Measurements from ENCODE around the gene ZNF407.

The ZNF407 gene

GRCh38 chr18:74972354-74972753 lies 374.7 kb downstream of the ZNF407 start:
- in situ Hi-C loops (cut with HindIII; ENCODE audit: low sequenced_read_pairs): no loop called here
- no peak for DNase-seq (ENCODE audit: low read depth)
- no peak overlapping the region for H3K4me3 ChIP-seq (ENCODE audit: low read depth, low read length)
- TF ChIP-seq CTCF (IDR thresholded peaks at IDR 0.05; ENCODE audit: low read depth, low read length, missing control alignments): no peak

GRCh38 chr18:74975001-74975400 lies 377.3 kb downstream of the ZNF407 start:
- H3K4me3 ChIP-seq (ENCODE audit: low read depth, low read length): no peak overlapping the region
- no peak for TF ChIP-seq CTCF (IDR thresholded peaks at IDR 0.05; ENCODE audit: low read depth, low read length, missing control alignments)
- in situ Hi-C loops (cut with HindIII; ENCODE audit: low sequenced_read_pairs): no loop called here
- DNase-seq (ENCODE audit: low read depth): no peak

GRCh38 chr18:74976331-74976909 lies 378.8 kb downstream of the ZNF407 start:
- TF ChIP-seq CTCF (IDR thresholded peaks at IDR 0.05; ENCODE audit: low read depth, low read length, missing control alignments): no peak
- no peak overlapping the region for H3K4me3 ChIP-seq (ENCODE audit: low read depth, low read length)
- in situ Hi-C loops (cut with HindIII; ENCODE audit: low sequenced_read_pairs): no loop called here

GRCh38 chr18:74977041-74977440 lies 379.4 kb downstream of the ZNF407 start:
- H3K4me3 ChIP-seq (ENCODE audit: low read depth, low read length): no peak overlapping the region
- DNase-seq (ENCODE audit: low read depth): no peak
- in situ Hi-C loops (cut with HindIII; ENCODE audit: low sequenced_read_pairs): no loop called here
- no peak for TF ChIP-seq CTCF (IDR thresholded peaks at IDR 0.05; ENCODE audit: low read depth, low read length, missing control alignments)

More at GRCh38 chr18:74976331-74976909, 378.8 kb downstream of the ZNF407 start:
- no peak for DNase-seq (ENCODE audit: low read depth)

- TF ChIP-seq CTCF (IDR thresholded peaks at IDR 0.05; ENCODE audit: low read depth, low read length, missing control alignments): no peak
- in situ Hi-C loops (cut with HindIII; ENCODE audit: low sequenced_read_pairs): no loop called here
- DNase-seq (ENCODE audit: low read depth): no peak
- H3K4me3 ChIP-seq (ENCODE audit: low read depth, low read length): no peak overlapping the region
These were observed 383.0 kb downstream of the ZNF407 start for GRCh38 chr18:74980669-74981068.

GRCh38 chr18:74981476-74981875 lies 383.8 kb downstream of the ZNF407 start:
- in situ Hi-C loops (cut with HindIII; ENCODE audit: low sequenced_read_pairs): no loop called here
- no peak overlapping the region for H3K4me3 ChIP-seq (ENCODE audit: low read depth, low read length)
- TF ChIP-seq CTCF (IDR thresholded peaks at IDR 0.05; ENCODE audit: low read depth, low read length, missing control alignments): no peak
- no peak for DNase-seq (ENCODE audit: low read depth)
